HCT116 (cell line): ENCODE results near the gene SNTB2. TPM values are rescaled to one million over a fixed set of nuclear protein-coding genes. Genes with fewer than 3 reads are reported as not detected.

Source experiments
- ATAC-seq: fragments of 200-7000 bp; cut with Tn5 transposase; 2 replicates; pipeline ENCODE4 v1.9.1; 2020; ENCODE audit warnings: mild to moderate bottlenecking, moderate library complexity
- BruUV-seq: library from RNA; stranded (reverse); fragments of 400-500 nt; replicated peaks from 2 replicates; lab custom pipeline; 2021; lab: Mats Ljungman, UMichigan
- CTCF ChIA-PET: fragments of 300-600 bp; sonication (Branson Sonifier 250); formaldehyde crosslinking; loops from one replicate; lab custom pipeline; 2021; ENCODE audit warnings: antibody characterized with exemption; lab: Charles Lee
- POLR2A ChIA-PET: fragments of 300-600, 350-600 bp; sonication (Branson Sonifier 250); formaldehyde crosslinking; loops from one replicate; lab custom pipeline; 2021; ENCODE audit warnings: antibody characterized with exemption; lab: Charles Lee
- RAD21 ChIA-PET, 2 experiments: fragments of 300-600 bp; sonication (Branson Sonifier 250); formaldehyde crosslinking; loops; one replicate each; lab custom pipeline; 2023; ENCODE audit warnings: low total read pairs in 2 of 2; ENCODE audit not compliant: uncharacterized antibody in 2 of 2, unreplicated experiment in 2 of 2, low non-redundant PET in 1 of 2; lab: Charles Lee
- DNase-seq: peaks from one replicate; pipeline ENCODE4 v3.0.0-alpha.2; 2010; ENCODE audit warnings: low read depth, low spot score
- H2AFZ ChIP-seq: fragments of 200-600 bp; shearing (Covaris generic), sonication (generic); 2 replicates; pipeline ENCODE4 v1.6.1; 2017; ENCODE audit warnings: low read depth, mixed run types, mixed read lengths, antibody characterized with exemption, low read length; ENCODE audit not compliant: poor library complexity, severe bottlenecking
- H3K27ac ChIP-seq: 2 replicates; pipeline ENCODE4 v1.5.1; 2012; ENCODE audit warnings: low read depth, low read length
- H3K27me3 ChIP-seq: fragments of 200-600 bp; sonication (generic); 2 replicates; pipeline ENCODE4 v1.6.1; 2016; ENCODE audit warnings: mixed run types, low read length, mixed read lengths; ENCODE audit not compliant: insufficient read depth
- H3K36me3 ChIP-seq, 2 experiments: fragments of 200-500 bp in 1 of 2; fragments of 200-600 bp in 1 of 2; sonication (Bioruptor generic) in 1 of 2; sonication (generic) in 1 of 2; 2 replicates each; pipeline versions ENCODE4 v1.5.1 to v1.6.1; 2014 to 2016; ENCODE audit warnings: low read length in 2 of 2, inconsistent platforms in 1 of 2, mixed read lengths in 1 of 2, mixed run types in 1 of 2; ENCODE audit not compliant: insufficient read depth in 2 of 2, control insufficient read depth in 1 of 2
- H3K4me1 ChIP-seq, 2 experiments: fragments of 200-600 bp in 1 of 2; sonication (generic) in 1 of 2; 2 replicates each; pipeline versions ENCODE4 v1.5.1 to v1.6.1; 2012 to 2017; ENCODE audit warnings: low read length in 2 of 2, inconsistent platforms in 1 of 2, mild to moderate bottlenecking in 1 of 2, mixed read lengths in 1 of 2, mixed run types in 1 of 2, moderate library complexity in 1 of 2; ENCODE audit not compliant: insufficient read depth in 2 of 2, control insufficient read depth in 1 of 2
- H3K4me2 ChIP-seq: fragments of 200-600 bp; sonication (generic); 2 replicates; pipeline ENCODE4 v1.6.1; 2017; ENCODE audit warnings: mixed run types, low read length, mixed read lengths
- H3K4me3 ChIP-seq, 2 experiments: fragments of 200-600 bp in 1 of 2; sonication (generic) in 1 of 2; replicated peaks in 1 of 2; 2 replicates each; pipeline ENCODE4 v1.5.1; 2011 to 2016; ENCODE audit warnings: low read length in 2 of 2, control low read depth in 1 of 2, low read depth in 1 of 2, mild to moderate bottlenecking in 1 of 2, mixed read lengths in 1 of 2, mixed run types in 1 of 2
- H3K79me2 ChIP-seq: fragments of 200-600 bp; sonication (generic); 2 replicates; pipeline ENCODE4 v1.6.1; 2017; ENCODE audit warnings: mild to moderate bottlenecking, mixed run types, low read length, moderate library complexity, mixed read lengths; ENCODE audit not compliant: insufficient read depth
- H3K9ac ChIP-seq: fragments of 200-600 bp; sonication (generic); 2 replicates; pipeline ENCODE4 v1.6.1; 2016; ENCODE audit warnings: low read length, mixed read lengths
- H3K9me2 ChIP-seq: fragments of 200-600 bp; sonication (generic), shearing (Covaris generic); 2 replicates; pipeline ENCODE4 v1.6.1; 2017; ENCODE audit warnings: mixed run types, mild to moderate bottlenecking, moderate library complexity; ENCODE audit not compliant: insufficient read depth
- H3K9me3 ChIP-seq, 2 experiments: fragments of 200-500 bp in 1 of 2; fragments of 200-600 bp in 1 of 2; sonication (Bioruptor generic) in 1 of 2; sonication (generic) in 1 of 2; 2 replicates each; pipeline ENCODE4 v1.6.1; 2014 to 2017; ENCODE audit warnings: low read length in 2 of 2, mixed read lengths in 2 of 2, inconsistent platforms in 1 of 2, low read depth in 1 of 2, mild to moderate bottlenecking in 1 of 2, mixed run types in 1 of 2, moderate library complexity in 1 of 2; ENCODE audit not compliant: control insufficient read depth in 1 of 2, insufficient read depth in 1 of 2
- H4K20me1 ChIP-seq: fragments of 200-600 bp; sonication (generic), shearing (Covaris generic); 2 replicates; pipeline ENCODE4 v1.6.1; 2017; ENCODE audit warnings: mixed run types, mild to moderate bottlenecking, moderate library complexity; ENCODE audit not compliant: insufficient read depth
- CBX3 ChIP-seq: IDR thresholded peaks from 2 replicates; pipeline ENCODE4 v1.6.1; 2012; ENCODE audit warnings: low read depth
- CEBPB ChIP-seq: IDR thresholded peaks from 2 replicates; pipeline ENCODE4 v1.6.1; 2012; ENCODE audit warnings: low read depth
- EGR1 ChIP-seq: IDR thresholded peaks from 2 replicates; pipeline ENCODE4 v1.6.1; 2012; ENCODE audit warnings: low read depth
- ELF1 ChIP-seq: IDR thresholded peaks from 2 replicates; pipeline ENCODE4 v1.6.1; 2012; ENCODE audit warnings: low read depth, borderline replicate concordance
- EZH2 ChIP-seq: fragments of 200-600 bp; sonication (generic); IDR thresholded peaks from 2 replicates; pipeline ENCODE4 v1.6.1; 2017; ENCODE audit warnings: antibody characterized with exemption, mixed run types
- EZH2phosphoT487 ChIP-seq: fragments of 200-600 bp; IDR thresholded peaks from 2 replicates; pipeline ENCODE4 v1.6.1; 2018; ENCODE audit warnings: antibody characterized with exemption, borderline replicate concordance
- MAX ChIP-seq: IDR thresholded peaks from 2 replicates; pipeline ENCODE4 v1.6.1; 2012
- POLR2A ChIP-seq: IDR thresholded peaks from 2 replicates; pipeline ENCODE4 v1.7.0; 2011; ENCODE audit warnings: borderline replicate concordance; ENCODE audit not compliant: insufficient read depth, insufficient read length; ENCODE audit errors: extremely low read depth
- POLR2AphosphoS5 ChIP-seq: IDR thresholded peaks from 2 replicates; pipeline ENCODE4 v1.6.1; 2011; ENCODE audit warnings: mild to moderate bottlenecking, low read depth, low read length, moderate library complexity
- RAD21 ChIP-seq: IDR thresholded peaks from 2 replicates; pipeline ENCODE4 v1.6.1; 2012; ENCODE audit warnings: low read depth, mild to moderate bottlenecking
- SIN3A ChIP-seq: IDR thresholded peaks from 2 replicates; pipeline ENCODE4 v1.6.1; 2012; ENCODE audit warnings: low read depth
- SP1 ChIP-seq: IDR thresholded peaks from 2 replicates; pipeline ENCODE4 v1.6.1; 2012; ENCODE audit warnings: low read depth
- TCF7L2 ChIP-seq: IDR thresholded peaks from 2 replicates; pipeline ENCODE4 v1.7.0; 2011; ENCODE audit warnings: borderline replicate concordance, inconsistent platforms; ENCODE audit not compliant: insufficient read depth, insufficient read length; ENCODE audit errors: extremely low read depth
- YY1 ChIP-seq: IDR thresholded peaks from 2 replicates; pipeline ENCODE4 v1.6.1; 2011; ENCODE audit warnings: low read length, low read depth, moderate library complexity, mild to moderate bottlenecking; ENCODE audit not compliant: insufficient replicate concordance; ENCODE audit errors: extremely low read depth
- ZFX ChIP-seq: fragments of 450-650 bp; IDR thresholded peaks from 2 replicates; pipeline ENCODE4 v1.6.1; 2017
- ZNF274 ChIP-seq: fragments of 200-500 bp; sonication (Bioruptor generic); IDR thresholded peaks from 2 replicates; pipeline ENCODE4 v1.6.1; 2014; ENCODE audit warnings: mild to moderate bottlenecking, low read depth, low read length, inconsistent platforms
- intact Hi-C: fragments of 100-400 bp; cut with micrococcal nuclease; formaldehyde crosslinking; loops from 2 replicates; pipeline ENCODE4 v1.10.0; 2022
- total RNA-seq: library from RNA; stranded (reverse); gene quantifications from one replicate; pipeline ENCODE4 v1.2.1, GENCODE V29; 2021; ENCODE audit not compliant: unreplicated experiment
- TF ChIP-seq, protein P1 (sequence below): IDR thresholded peaks from 2 replicates; pipeline ENCODE4 v1.6.1; 2012
- TF ChIP-seq, protein P2 (sequence below): IDR thresholded peaks from 2 replicates; pipeline ENCODE4 v1.6.1; 2012; ENCODE audit warnings: low read depth

The SNTB2 gene
- total RNA-seq, 1 experiment from 2014 or later = 38.1 TPM

DNA sequence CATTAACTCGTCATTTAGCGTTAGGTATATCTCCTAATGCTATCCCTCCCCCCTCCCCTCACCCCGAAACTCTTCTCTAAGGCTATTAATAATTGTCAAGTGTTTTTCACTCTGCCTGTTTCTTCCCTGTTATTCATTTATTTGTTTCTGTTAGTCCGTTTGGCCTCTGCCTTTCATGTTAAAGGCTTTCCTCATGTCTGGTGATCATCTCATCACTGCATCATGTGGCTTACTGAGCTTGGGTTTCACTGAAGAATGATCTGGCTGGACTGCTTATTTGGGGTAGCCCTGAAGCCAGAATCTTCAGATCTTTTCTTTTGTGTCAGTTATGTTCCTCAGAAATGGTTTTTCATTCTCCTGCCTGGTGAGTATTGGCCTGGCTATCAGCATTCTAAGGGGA, 45.0 kb upstream of the SNTB2 start:
- peaks cover 56 to 80% of the 10 kb centered on the region in 2 experiments for H3K36me3 ChIP-seq
- no peak overlapping the region for H3K4me3 ChIP-seq
- DNase-seq = no peak
- ChIA-PET RAD21 (no interaction called here), CTCF (no interaction called here), POLR2A (no interaction called here)
- H3K4me1 ChIP-seq = no peaks in the 10 kb centered on the region
- intact Hi-C loops = no loop called here
- H3K27ac ChIP-seq = no peak overlapping the region
- no peak for TF ChIP-seq SIN3A
- TF ChIP-seq EGR1 = no peak
- TF ChIP-seq, protein P1, sequence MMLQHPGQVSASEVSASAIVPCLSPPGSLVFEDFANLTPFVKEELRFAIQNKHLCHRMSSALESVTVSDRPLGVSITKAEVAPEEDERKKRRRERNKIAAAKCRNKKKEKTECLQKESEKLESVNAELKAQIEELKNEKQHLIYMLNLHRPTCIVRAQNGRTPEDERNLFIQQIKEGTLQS = no peak
- no peak for TF ChIP-seq ZFX
- no peak for TF ChIP-seq ELF1
- TF ChIP-seq EZH2 = no peak
- TF ChIP-seq CEBPB = no peak
- TF ChIP-seq SP1 = no peak
- TF ChIP-seq ZNF274 = no peak
- no peak for TF ChIP-seq POLR2AphosphoS5
- TF ChIP-seq POLR2A = no peak
- TF ChIP-seq RAD21 = no peak
- TF ChIP-seq EZH2phosphoT487 = no peak
- TF ChIP-seq CBX3 = no peak
- TF ChIP-seq TCF7L2 = no peak
- TF ChIP-seq MAX = no peak
- no peak for TF ChIP-seq YY1
- TF ChIP-seq, protein P2, sequence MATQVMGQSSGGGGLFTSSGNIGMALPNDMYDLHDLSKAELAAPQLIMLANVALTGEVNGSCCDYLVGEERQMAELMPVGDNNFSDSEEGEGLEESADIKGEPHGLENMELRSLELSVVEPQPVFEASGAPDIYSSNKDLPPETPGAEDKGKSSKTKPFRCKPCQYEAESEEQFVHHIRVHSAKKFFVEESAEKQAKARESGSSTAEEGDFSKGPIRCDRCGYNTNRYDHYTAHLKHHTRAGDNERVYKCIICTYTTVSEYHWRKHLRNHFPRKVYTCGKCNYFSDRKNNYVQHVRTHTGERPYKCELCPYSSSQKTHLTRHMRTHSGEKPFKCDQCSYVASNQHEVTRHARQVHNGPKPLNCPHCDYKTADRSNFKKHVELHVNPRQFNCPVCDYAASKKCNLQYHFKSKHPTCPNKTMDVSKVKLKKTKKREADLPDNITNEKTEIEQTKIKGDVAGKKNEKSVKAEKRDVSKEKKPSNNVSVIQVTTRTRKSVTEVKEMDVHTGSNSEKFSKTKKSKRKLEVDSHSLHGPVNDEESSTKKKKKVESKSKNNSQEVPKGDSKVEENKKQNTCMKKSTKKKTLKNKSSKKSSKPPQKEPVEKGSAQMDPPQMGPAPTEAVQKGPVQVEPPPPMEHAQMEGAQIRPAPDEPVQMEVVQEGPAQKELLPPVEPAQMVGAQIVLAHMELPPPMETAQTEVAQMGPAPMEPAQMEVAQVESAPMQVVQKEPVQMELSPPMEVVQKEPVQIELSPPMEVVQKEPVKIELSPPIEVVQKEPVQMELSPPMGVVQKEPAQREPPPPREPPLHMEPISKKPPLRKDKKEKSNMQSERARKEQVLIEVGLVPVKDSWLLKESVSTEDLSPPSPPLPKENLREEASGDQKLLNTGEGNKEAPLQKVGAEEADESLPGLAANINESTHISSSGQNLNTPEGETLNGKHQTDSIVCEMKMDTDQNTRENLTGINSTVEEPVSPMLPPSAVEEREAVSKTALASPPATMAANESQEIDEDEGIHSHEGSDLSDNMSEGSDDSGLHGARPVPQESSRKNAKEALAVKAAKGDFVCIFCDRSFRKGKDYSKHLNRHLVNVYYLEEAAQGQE = no peak
- ATAC-seq = no peak
- H4K20me1 ChIP-seq = peaks cover 15% of the 10 kb centered on the region; the same call in 1 of the 2 replicates
- no TSS peak for BruUV-seq
- peaks cover 88% of the 10 kb centered on the region for H3K79me2 ChIP-seq
- no peak overlapping the region for H2AFZ ChIP-seq
- no peaks in the 10 kb centered on the region for H3K9me3 ChIP-seq
- no peaks in the 10 kb centered on the region for H3K27me3 ChIP-seq
- no peak overlapping the region for H3K9ac ChIP-seq
- H3K9me2 ChIP-seq = no peaks in the 10 kb centered on the region
- H3K4me2 ChIP-seq = no peak overlapping the region
